Activated naive CD8-positive, alpha-beta T cell treated with anti-CD3 and anti-CD28 coated beads, Interleukin-2, amount 10 ng/mL, durations not matched to agents 7 days and 5 days (primary cell): ENCODE results near the gene OR1B1. TPM values are rescaled to one million over a fixed set of nuclear protein-coding genes. Genes with fewer than 3 reads are reported as not detected.

Experiments
- ATAC-seq: fragments of 150-1000 bp; cut with Tn5 transposase; one replicate; pipeline ENCODE4 v1.10.0; 2021; ENCODE audit warnings: low read depth, moderate library complexity
- POLR2A ChIA-PET: fragments of 350-600 bp; sonication (Branson Sonifier 250); formaldehyde crosslinking; loops from one replicate; lab custom pipeline; 2021; ENCODE audit warnings: antibody characterized with exemption; lab: Charles Lee
- DNase-seq: peaks from one replicate; pipeline ENCODE4 v3.0.0; 2021
- H3K27ac Mint-ChIP-seq: one replicate; pipeline ENCODE4 v1.8.0; 2022; ENCODE audit warnings: mild to moderate bottlenecking, mixed read lengths
- H3K27me3 Mint-ChIP-seq: one replicate; pipeline ENCODE4 v1.8.0; 2022; ENCODE audit warnings: mild to moderate bottlenecking, moderate library complexity, mixed read lengths
- H3K36me3 Mint-ChIP-seq: one replicate; pipeline ENCODE4 v1.8.0; 2021; ENCODE audit warnings: mild to moderate bottlenecking, mixed read lengths
- H3K4me1 Mint-ChIP-seq: one replicate; pipeline ENCODE4 v1.8.0; 2021; ENCODE audit warnings: mixed read lengths
- H3K4me3 Mint-ChIP-seq: one replicate; pipeline ENCODE4 v1.8.0; 2022; ENCODE audit warnings: mild to moderate bottlenecking, moderate library complexity, mixed read lengths
- H3K9me3 Mint-ChIP-seq: one replicate; pipeline ENCODE4 v1.8.0; 2021; ENCODE audit warnings: mixed read lengths
- total RNA-seq, 2 experiments: library from RNA; stranded (reverse); gene quantifications; one replicate each; pipeline ENCODE4 v1.2.3, GENCODE V29; 2021

OR1B1 gene
- total RNA-seq, 2 experiments from 2014 or later, result not detected

DNA sequence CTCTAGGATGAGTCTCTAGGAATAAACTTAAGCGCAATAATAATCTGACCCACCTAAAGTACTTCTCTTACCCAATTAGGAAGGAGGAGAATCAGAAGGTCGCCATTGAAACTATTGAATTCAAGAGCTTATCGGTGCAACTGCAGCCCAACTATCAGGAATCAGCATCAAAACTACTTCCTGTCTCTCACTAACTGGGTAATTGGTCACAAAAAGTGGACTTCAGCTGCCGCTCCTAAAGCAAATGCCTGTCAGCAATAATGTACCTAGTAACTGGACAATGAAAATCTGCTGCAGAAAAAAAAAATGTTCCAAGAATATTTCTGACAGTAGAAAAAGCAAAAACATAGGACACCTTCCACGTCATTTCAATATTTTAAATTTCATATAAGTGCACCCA, 77.6 kb downstream of the OR1B1 start:
- no peaks in the 10 kb centered on the region for H3K9me3 Mint-ChIP-seq
- ATAC-seq (no peak), DNase-seq (no peak)
- no peaks in the 10 kb centered on the region for H3K4me1 Mint-ChIP-seq
- no peaks in the 10 kb centered on the region for H3K36me3 Mint-ChIP-seq
- no peak overlapping the region for H3K4me3 Mint-ChIP-seq
- peaks cover 5% of the 10 kb centered on the region for H3K27me3 Mint-ChIP-seq
- POLR2A ChIA-PET, result no interaction called here
- no peak overlapping the region for H3K27ac Mint-ChIP-seq

Other genes with a start within 250 kb of the OR1B1 start
- gene OR1J1, start 179.7 kb downstream of the OR1B1 start, total RNA-seq, result not detected
- gene OR1J2, start 146.8 kb downstream of the OR1B1 start, total RNA-seq, result not detected
- under 1 TPM in 1 of 2 experiments, not detected in 1; 0.44 TPM for gene OR1J4, start 138.5 kb downstream of the OR1B1 start, total RNA-seq
- gene OR1N1, start 130.3 kb downstream of the OR1B1 start, total RNA-seq, result not detected
- under 1 TPM in 1 of 2 experiments, not detected in 1; 0.30 TPM for gene OR1N2, start 104.5 kb downstream of the OR1B1 start, total RNA-seq
- gene OR1L8, start 74.2 kb downstream of the OR1B1 start, total RNA-seq, result not detected
- under 1 TPM in 1 of 2 experiments, not detected in 1; 0.33 TPM for gene OR1Q1, start 42.9 kb downstream of the OR1B1 start, total RNA-seq
- not detected for gene OR1L1, start 4.1 kb upstream of the OR1B1 start, total RNA-seq
- gene OR1L3, start 17.5 kb upstream of the OR1B1 start, total RNA-seq, result not detected
- gene OR1L4, start 66.4 kb upstream of the OR1B1 start, total RNA-seq, result not detected
- not detected for gene OR1L6, start 84.7 kb upstream of the OR1B1 start, total RNA-seq
- gene OR5C1, start 131.3 kb upstream of the OR1B1 start, total RNA-seq, result not detected
- not detected for gene OR1K1, start 142.5 kb upstream of the OR1B1 start, total RNA-seq
- 10 to 100 TPM; 24.3 to 26.6 TPM for gene PDCL, start 171.0 kb upstream of the OR1B1 start, total RNA-seq
- gene RC3H2, start 247.7 kb upstream of the OR1B1 start, total RNA-seq, result 10 to 100 TPM; 52.6 to 55.0 TPM